Measurements from ENCODE around the gene MAGIX. TPM values are rescaled to one million over a fixed set of nuclear protein-coding genes. Genes with fewer than 3 reads are reported as not detected.

MAGIX gene
- polyA plus RNA-seq, 1 of the 3 experiments (the other 2 are of a cell fraction): 1.1 TPM

DNA sequence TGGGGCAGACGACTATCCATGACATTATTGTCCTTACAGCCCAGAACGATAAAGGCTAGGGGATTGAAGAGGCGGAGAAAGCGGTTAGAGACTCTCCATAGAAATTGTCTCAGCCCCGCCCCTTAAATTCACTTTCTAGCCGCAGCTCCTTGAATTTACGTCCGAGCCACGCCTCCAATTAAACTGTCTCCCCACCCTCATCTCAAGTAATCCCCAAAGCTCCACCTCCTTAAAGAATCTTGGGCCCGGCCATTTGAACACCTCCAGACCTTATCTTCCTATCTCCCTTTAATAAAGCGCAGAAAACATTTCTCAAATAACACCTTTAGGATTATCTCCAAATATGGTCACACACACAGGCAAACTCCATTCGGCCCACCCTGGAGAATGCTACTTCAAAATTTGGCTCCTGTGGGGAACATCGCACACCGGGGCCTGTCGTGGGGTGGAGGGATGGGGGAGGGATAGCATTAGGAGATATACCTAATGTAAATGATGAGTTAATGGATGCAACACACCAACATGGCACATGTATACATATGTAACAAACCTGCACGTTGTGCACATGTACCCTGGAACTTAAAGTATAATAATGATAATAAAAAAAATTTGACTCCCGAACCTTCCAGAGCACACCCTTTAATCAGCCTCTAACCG is 7.2 kb upstream of the MAGIX start:
- Histone ChIP-seq H2AFZ (ENCODE audit: low read depth) (no peak overlapping the region), H3K9me2 (no peaks in the 10 kb centered on the region), H3K36me3 (replicated peaks in 1 of 2; ENCODE audit: control insufficient read depth in 1 of 2, insufficient read depth in 2 of 2, low read length in 1 of 2) (no peaks in the 10 kb centered on the region), H3K79me2 (ENCODE audit: insufficient read depth) (no peaks in the 10 kb centered on the region), H3K4me2 (peak overlapping the region; percentile 78), H3K27ac (ENCODE audit: low read depth in 2 of 2, low read length in 1 of 2) (peak overlapping the region; percentile 85 to 90), H3F3A (replicated peaks; ENCODE audit: insufficient read depth) (peaks cover 3% of the 10 kb centered on the region), H3K9me3 (no peaks in the 10 kb centered on the region), H3K9ac (peak overlapping the region; percentile 83; the same call in 1 of the 2 replicates), H3K27me3 (ENCODE audit: insufficient read depth) (peaks cover 8% of the 10 kb centered on the region; the same call in 1 of the 2 replicates), H3K4me3 (ENCODE audit: low read depth in 2 of 2, low read length in 1 of 2) (peak overlapping the region; percentile 46 to 54), H3K4me1 (ENCODE audit: control insufficient read depth in 1 of 2, insufficient read depth in 2 of 2, low read depth in 1 of 2, low read length in 1 of 2) (no peaks in the 10 kb centered on the region; a peak in 1 of 4 replicates), H4K20me1 (ENCODE audit: insufficient read depth) (no peaks in the 10 kb centered on the region)
- 11% methylated on average over 18 of the region's 18 CpGs for WGBS (ENCODE audit: low lambda C conversion rate)
- no peak for DNase-seq
- ChIA-PET POLR2A (no interaction called here), CTCF (interaction anchor here (0.6 to 0.9 kb wide), 9 partner anchors 10 to 54 kb away, joined by 3 to 6 read pairs (median 4); no protein-coding TSS in a partner anchor)
- TF ChIP-seq MXI1 (IDR thresholded peaks at IDR 0.05; ENCODE audit: low read depth, low read length): 0 out of 2 replicates have a peak, but pooled peaks have one; percentile 41
- TF ChIP-seq ELF1 (IDR thresholded peaks at IDR 0.05): no peak

DNA sequence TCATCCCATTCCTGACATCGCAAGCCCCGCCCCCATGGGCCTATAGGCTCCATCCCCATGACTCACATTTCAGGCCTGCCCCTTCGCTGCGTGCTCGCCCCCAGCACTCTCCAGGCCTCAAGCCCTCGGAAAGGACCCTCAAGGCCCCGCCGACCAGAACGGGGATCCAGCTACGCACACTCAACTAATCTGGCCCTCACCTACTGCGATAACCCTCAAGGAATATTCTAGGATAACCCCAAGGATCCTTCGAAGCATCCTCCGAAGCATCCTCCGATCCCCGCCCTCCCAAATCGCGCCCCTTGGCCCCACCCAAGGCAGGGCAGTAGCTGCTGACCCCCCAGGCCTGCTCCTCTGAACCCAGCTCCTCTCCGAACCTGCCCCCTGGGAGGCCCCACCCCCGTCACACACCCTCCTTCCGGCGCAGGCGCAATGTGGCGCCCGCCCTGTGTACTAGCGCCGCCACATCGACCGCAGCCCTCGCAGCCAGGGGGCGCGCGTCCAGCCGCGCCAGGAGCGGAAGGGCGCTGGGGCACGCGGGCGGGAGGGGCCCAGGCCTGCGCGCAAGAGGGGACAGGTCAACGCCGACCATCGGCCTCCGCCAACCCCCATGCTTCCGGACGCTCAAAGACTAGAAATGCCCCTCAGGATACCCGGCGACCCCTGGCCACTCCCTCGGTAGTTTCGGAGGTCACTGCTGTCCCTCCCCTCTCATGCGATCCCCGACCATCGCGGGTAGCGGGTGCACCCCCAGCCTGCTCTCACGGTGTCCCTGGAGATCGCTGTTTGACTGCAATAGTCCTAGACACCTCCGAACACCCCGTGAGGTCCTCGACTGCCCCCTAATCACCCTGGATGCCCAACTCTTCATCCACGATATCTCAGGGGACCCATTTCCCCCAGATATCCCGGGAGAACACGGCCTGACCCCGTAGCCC is 6.4 kb upstream of the MAGIX start:
- Histone ChIP-seq H3K4me1 (ENCODE audit: control insufficient read depth in 1 of 2, insufficient read depth in 2 of 2, low read depth in 1 of 2, low read length in 1 of 2) (no peaks in the 10 kb centered on the region; a peak in 1 of 4 replicates), H3F3A (replicated peaks; ENCODE audit: insufficient read depth) (peaks cover 3% of the 10 kb centered on the region), H3K4me3 (ENCODE audit: low read depth in 2 of 2, low read length in 1 of 2) (peak overlapping the region; percentile 46 to 54), H2AFZ (ENCODE audit: low read depth) (0 out of 2 replicates have a peak overlapping the region, but pooled peaks have one; percentile 74), H3K79me2 (ENCODE audit: insufficient read depth) (no peaks in the 10 kb centered on the region), H3K27me3 (ENCODE audit: insufficient read depth) (peaks cover 8% of the 10 kb centered on the region; the same call in 1 of the 2 replicates), H4K20me1 (ENCODE audit: insufficient read depth) (no peaks in the 10 kb centered on the region), H3K9ac (peak overlapping the region; percentile 83), H3K9me2 (no peaks in the 10 kb centered on the region), H3K27ac (ENCODE audit: low read depth in 2 of 2, low read length in 1 of 2) (peak overlapping the region; percentile 85 to 90), H3K4me2 (peak overlapping the region; percentile 78), H3K9me3 (no peaks in the 10 kb centered on the region), H3K36me3 (replicated peaks in 1 of 2; ENCODE audit: control insufficient read depth in 1 of 2, insufficient read depth in 2 of 2, low read length in 1 of 2) (no peaks in the 10 kb centered on the region)
- ChIA-PET CTCF (interaction anchor here (0.6 to 0.9 kb wide), 10 partner anchors 9 to 54 kb away, joined by 3 to 6 read pairs (median 4); no protein-coding TSS in a partner anchor), POLR2A (interaction anchor here (0.5 kb wide), 1 partner anchor 50 kb away, joined by 3 read pairs; no protein-coding TSS in a partner anchor)
- 19% methylated on average over 27 of the region's 65 CpGs for WGBS (ENCODE audit: low lambda C conversion rate)
- peak; percentile 91 for DNase-seq
- TF ChIP-seq RXRA (IDR thresholded peaks at IDR 0.05; ENCODE audit: borderline replicate concordance, low read depth): no peak
- TF ChIP-seq, protein P1, sequence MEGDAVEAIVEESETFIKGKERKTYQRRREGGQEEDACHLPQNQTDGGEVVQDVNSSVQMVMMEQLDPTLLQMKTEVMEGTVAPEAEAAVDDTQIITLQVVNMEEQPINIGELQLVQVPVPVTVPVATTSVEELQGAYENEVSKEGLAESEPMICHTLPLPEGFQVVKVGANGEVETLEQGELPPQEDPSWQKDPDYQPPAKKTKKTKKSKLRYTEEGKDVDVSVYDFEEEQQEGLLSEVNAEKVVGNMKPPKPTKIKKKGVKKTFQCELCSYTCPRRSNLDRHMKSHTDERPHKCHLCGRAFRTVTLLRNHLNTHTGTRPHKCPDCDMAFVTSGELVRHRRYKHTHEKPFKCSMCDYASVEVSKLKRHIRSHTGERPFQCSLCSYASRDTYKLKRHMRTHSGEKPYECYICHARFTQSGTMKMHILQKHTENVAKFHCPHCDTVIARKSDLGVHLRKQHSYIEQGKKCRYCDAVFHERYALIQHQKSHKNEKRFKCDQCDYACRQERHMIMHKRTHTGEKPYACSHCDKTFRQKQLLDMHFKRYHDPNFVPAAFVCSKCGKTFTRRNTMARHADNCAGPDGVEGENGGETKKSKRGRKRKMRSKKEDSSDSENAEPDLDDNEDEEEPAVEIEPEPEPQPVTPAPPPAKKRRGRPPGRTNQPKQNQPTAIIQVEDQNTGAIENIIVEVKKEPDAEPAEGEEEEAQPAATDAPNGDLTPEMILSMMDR (IDR thresholded peaks at IDR 0.05): peak; percentile 57
- TF ChIP-seq, protein P2, sequence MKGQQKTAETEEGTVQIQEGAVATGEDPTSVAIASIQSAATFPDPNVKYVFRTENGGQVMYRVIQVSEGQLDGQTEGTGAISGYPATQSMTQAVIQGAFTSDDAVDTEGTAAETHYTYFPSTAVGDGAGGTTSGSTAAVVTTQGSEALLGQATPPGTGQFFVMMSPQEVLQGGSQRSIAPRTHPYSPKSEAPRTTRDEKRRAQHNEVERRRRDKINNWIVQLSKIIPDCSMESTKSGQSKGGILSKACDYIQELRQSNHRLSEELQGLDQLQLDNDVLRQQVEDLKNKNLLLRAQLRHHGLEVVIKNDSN (IDR thresholded peaks at IDR 0.05; ENCODE audit: borderline replicate concordance, low read depth): no peak
- no peak for TF ChIP-seq NFIC (IDR thresholded peaks at IDR 0.05; ENCODE audit: borderline replicate concordance)
- TF ChIP-seq ELF1 (IDR thresholded peaks at IDR 0.05): no peak
- TF ChIP-seq, protein P3, sequence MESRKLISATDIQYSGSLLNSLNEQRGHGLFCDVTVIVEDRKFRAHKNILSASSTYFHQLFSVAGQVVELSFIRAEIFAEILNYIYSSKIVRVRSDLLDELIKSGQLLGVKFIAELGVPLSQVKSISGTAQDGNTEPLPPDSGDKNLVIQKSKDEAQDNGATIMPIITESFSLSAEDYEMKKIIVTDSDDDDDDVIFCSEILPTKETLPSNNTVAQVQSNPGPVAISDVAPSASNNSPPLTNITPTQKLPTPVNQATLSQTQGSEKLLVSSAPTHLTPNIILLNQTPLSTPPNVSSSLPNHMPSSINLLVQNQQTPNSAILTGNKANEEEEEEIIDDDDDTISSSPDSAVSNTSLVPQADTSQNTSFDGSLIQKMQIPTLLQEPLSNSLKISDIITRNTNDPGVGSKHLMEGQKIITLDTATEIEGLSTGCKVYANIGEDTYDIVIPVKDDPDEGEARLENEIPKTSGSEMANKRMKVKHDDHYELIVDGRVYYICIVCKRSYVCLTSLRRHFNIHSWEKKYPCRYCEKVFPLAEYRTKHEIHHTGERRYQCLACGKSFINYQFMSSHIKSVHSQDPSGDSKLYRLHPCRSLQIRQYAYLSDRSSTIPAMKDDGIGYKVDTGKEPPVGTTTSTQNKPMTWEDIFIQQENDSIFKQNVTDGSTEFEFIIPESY (IDR thresholded peaks at IDR 0.05; ENCODE audit: borderline replicate concordance, low read depth): no peak
- peak; percentile 25; the same call in 1 of the 2 replicates for TF ChIP-seq RAD21 (IDR thresholded peaks at IDR 0.05; ENCODE audit: low read length)
- no peak for TF ChIP-seq RFX5 (IDR thresholded peaks at IDR 0.05; ENCODE audit: low read length)
- TF ChIP-seq EP300 (IDR thresholded peaks at IDR 0.05; ENCODE audit: borderline replicate concordance in 1 of 2, low read depth in 1 of 2, low read length in 1 of 2): no peak
- no peak for TF ChIP-seq GATA2 (CRISPR knock-in tag; IDR thresholded peaks at IDR 0.05)
- no peak for TF ChIP-seq FOSL2 (IDR thresholded peaks at IDR 0.05; ENCODE audit: borderline replicate concordance, low read depth)
- no peak for TF ChIP-seq YY1 (IDR thresholded peaks at IDR 0.05; ENCODE audit: low read depth)
- no peak for TF ChIP-seq GABPA (IDR thresholded peaks at IDR 0.05; ENCODE audit: low read depth)
- no peak for TF ChIP-seq EZH2phosphoT487 (IDR thresholded peaks at IDR 0.05; ENCODE audit: borderline replicate concordance, low read depth)
- TF ChIP-seq FOXM1 (IDR thresholded peaks at IDR 0.05; ENCODE audit: low read depth): no peak
- TF ChIP-seq CHD2 (IDR thresholded peaks at IDR 0.05; ENCODE audit: low read length, partially characterized antibody): no peak
- TF ChIP-seq MEF2A (IDR thresholded peaks at IDR 0.05; ENCODE audit: borderline replicate concordance, low read depth): no peak
- TF ChIP-seq NRF1 (IDR thresholded peaks at IDR 0.05; ENCODE audit: low read depth, low read length): peak; percentile 74

All from SK-N-SH (cell line).